GM12878 (cell line): ENCODE measurements around the gene PHACTR3. TPM values are rescaled to one million over a fixed set of nuclear protein-coding genes. Genes with fewer than 3 reads are reported as not detected.

Experiments
- ATAC-seq: fragments of 200-7000 bp; cut with Tn5 transposase; 3 replicates; pipeline ENCODE4 v1.9.1; 2020; ENCODE audit warnings: mild to moderate bottlenecking, moderate library complexity
- BruUV-seq: library from RNA; stranded (reverse); fragments of 400-500 nt; replicated peaks from 2 replicates; lab custom pipeline; 2021; lab: Mats Ljungman, UMichigan
- CTCF ChIA-PET: fragments of 300-600 bp; sonication (Branson Sonifier 250); formaldehyde crosslinking; extraction: SDS; loops from one replicate; lab custom pipeline; 2021; ENCODE audit warnings: inconsistent platforms; lab: Yijun Ruan, JAX
- POLR2A ChIA-PET: fragments of 350-600 bp; formaldehyde crosslinking; extraction: SDS; loops from one replicate; lab custom pipeline; 2021; ENCODE audit warnings: inconsistent platforms; lab: Charles Lee
- RAD21 ChIA-PET: fragments of 300-600 bp; sonication (Branson Sonifier 250); formaldehyde crosslinking; loops from one replicate; lab custom pipeline; 2023; ENCODE audit warnings: antibody characterized with exemption; ENCODE audit not compliant: unreplicated experiment; lab: Charles Lee
- SMC1A ChIA-PET: fragments of 300-600 bp; sonication (Branson Sonifier 250); formaldehyde crosslinking; loops from one replicate; lab custom pipeline; 2023; ENCODE audit not compliant: unreplicated experiment, uncharacterized antibody; lab: Charles Lee
- DNase-seq: peaks from one replicate; pipeline ENCODE4 v3.0.0-alpha.2; 2011; ENCODE audit warnings: low read depth, low spot score
- FAIRE-seq: peaks from 3 replicates; lab custom pipeline; 2011; peaks lifted over from hg19 to GRCh38; lab: Jason Lieb, UNC
- H2AFZ ChIP-seq: 2 replicates; pipeline ENCODE4 v1.6.0; 2011; ENCODE audit warnings: low read depth, low read length, control low read depth; ENCODE audit not compliant: control insufficient read depth
- H3K27ac ChIP-seq: 2 replicates; pipeline ENCODE4 v1.5.1; 2011; ENCODE audit warnings: control low read depth; ENCODE audit not compliant: control insufficient read depth, insufficient read depth
- H3K27me3 ChIP-seq, 2 experiments: replicated peaks in 1 of 2; 2 replicates each; pipeline versions ENCODE4 v1.6.0 to v1.6.1; 2011; ENCODE audit warnings: low read length in 1 of 2; ENCODE audit not compliant: control insufficient read depth in 2 of 2, insufficient read depth in 2 of 2
- H3K36me3 ChIP-seq, 2 experiments: 2 replicates each; pipeline ENCODE4 v1.5.1; 2011; ENCODE audit warnings: low read length in 1 of 2; ENCODE audit not compliant: control insufficient read depth in 2 of 2, insufficient read depth in 2 of 2
- H3K4me1 ChIP-seq: 2 replicates; pipeline ENCODE4 v1.6.1; 2011; ENCODE audit warnings: mild to moderate bottlenecking, low read length, moderate library complexity, mixed read lengths; ENCODE audit not compliant: control insufficient read depth, insufficient read depth
- H3K4me2 ChIP-seq: 2 replicates; pipeline ENCODE4 v1.6.0; 2011; ENCODE audit warnings: control low read depth; ENCODE audit not compliant: control insufficient read depth, insufficient read depth
- H3K4me3 ChIP-seq: fragments of 200-600 bp; sonication (generic); 2 replicates; pipeline ENCODE4 v1.5.1; 2016
- H3K79me2 ChIP-seq: 2 replicates; pipeline ENCODE4 v1.6.0; 2011; ENCODE audit warnings: low read length; ENCODE audit not compliant: control insufficient read depth, insufficient read depth
- H3K9ac ChIP-seq: 2 replicates; pipeline ENCODE4 v1.8.0; 2011; ENCODE audit warnings: low read length, control low read depth, mixed read lengths; ENCODE audit not compliant: control insufficient read depth, insufficient read depth
- H3K9me3 ChIP-seq: replicated peaks from 3 replicates; pipeline ENCODE4 v1.5.1; 2011; ENCODE audit warnings: mild to moderate bottlenecking, low read length; ENCODE audit not compliant: control insufficient read depth, insufficient read depth
- H4K20me1 ChIP-seq: 2 replicates; pipeline ENCODE4 v1.6.0; 2011; ENCODE audit not compliant: control insufficient read depth, insufficient read depth
- CBFB ChIP-seq: IDR thresholded peaks from 2 replicates; pipeline ENCODE4 v1.6.1; 2016; ENCODE audit warnings: antibody characterized with exemption, low read depth
- EED ChIP-seq: sonication (generic); IDR thresholded peaks from 2 replicates; pipeline ENCODE4 v1.6.1; 2016; ENCODE audit warnings: antibody characterized with exemption, low read depth
- FOXK2 ChIP-seq: fragments of 450-650 bp; IDR thresholded peaks from 2 replicates; pipeline ENCODE4 v1.6.1; 2017; ENCODE audit warnings: mild to moderate bottlenecking, moderate library complexity
- HCFC1 ChIP-seq: fragments of 150-350 bp; IDR thresholded peaks from 2 replicates; pipeline ENCODE4 v1.6.1; 2014; ENCODE audit warnings: low read length
- IKZF1 ChIP-seq: fragments of 450-650 bp; conservative IDR thresholded peaks from 2 replicates; pipeline ENCODE4 v1.6.1; 2017; ENCODE audit warnings: antibody characterized with exemption, mild to moderate bottlenecking
- NFYA ChIP-seq: IDR thresholded peaks from 2 replicates; pipeline ENCODE4 v1.6.1; 2011; ENCODE audit warnings: low read depth, mild to moderate bottlenecking, low read length, improper control_type of control experiment, borderline replicate concordance
- RELA ChIP-seq: fragments of 450-650 bp; IDR thresholded peaks from 2 replicates; pipeline ENCODE4 v1.8.0; 2014; ENCODE audit warnings: borderline replicate concordance; ENCODE audit not compliant: partially characterized antibody
- SMAD1 ChIP-seq: fragments of 450-650 bp; IDR thresholded peaks from 2 replicates; pipeline ENCODE4 v1.6.1; 2018; ENCODE audit warnings: mild to moderate bottlenecking, low read depth; ENCODE audit not compliant: partially characterized antibody
- TBL1XR1 ChIP-seq: IDR thresholded peaks from 2 replicates; pipeline ENCODE4 v1.6.1; 2012; ENCODE audit warnings: low read depth, low read length, improper control_type of control experiment
- WGBS: methylation state at CpG from one replicate; pipeline ENCODE4 v1.1.6; 2016; ENCODE audit warnings: low lambda C conversion rate; ENCODE audit not compliant: insufficient replicate concordance, insufficient coverage; ENCODE audit errors: missing lambda C conversion rate; 5-methylcytosine and 5-hydroxymethylcytosine counted together
- in situ Hi-C: fragments of 300-500 bp; cut with MboI; formaldehyde crosslinking; loops from 9 replicates; pipeline ENCODE4 v1.14.3; 2018; ENCODE audit warnings: mixed read lengths
- intact Hi-C: fragments of 100-400 bp; cut with micrococcal nuclease; formaldehyde crosslinking; loops from one replicate; pipeline ENCODE4 v1.14.2; 2022; ENCODE audit not compliant: unreplicated experiment
- polyA plus RNA-seq, 11 experiments: library from polyadenylated mRNA; depleted of rRNA in 4 of 11; unstranded in 6 of 11; stranded (reverse) in 5 of 11; fragments of >200 nt; fragmentation: Nextera tagmentation in 4 of 11; fragmentation: Illumina TruSeq in 1 of 11; extraction: Ambion mirVana in 4 of 11; extraction: Trizol in 1 of 11; gene quantifications; 1 replicate in 1 of 11; 2 replicates in 10 of 11; pipeline versions ENCODE4 v1.2.1 to v1.2.3, GENCODE V29; 2011 to 2016; ENCODE audit warnings: inconsistent platforms in 2 of 11, missing spikeins in 2 of 11, low read depth in 1 of 11
- total RNA-seq, 4 experiments: library from RNA; depleted of rRNA in 3 of 4; stranded (reverse); fragments of >200 nt in 3 of 4; fragmentation: Illumina TruSeq in 1 of 4; extraction: Trizol in 1 of 4; gene quantifications; 2 replicates each; pipeline versions ENCODE4 v1.2.1 to v1.2.3, GENCODE V29; 2013 to 2021

PHACTR3 gene
- total and polyA plus RNA-seq, 10 of the 15 experiments (the other 5 are each of a cell fraction or from before 2014, with no cell fraction given) = 0.17 to 2.7 (median 0.27) TPM; not detected in 1

GRCh38 chr20:59820204-59821041, 216.1 kb downstream of the PHACTR3 start (continued):
- no peak for TF ChIP-seq RELA
- TF ChIP-seq, all 136 proteins: peak for 0

- no TSS peak for BruUV-seq
- no peaks in the 10 kb centered on the region for H3K4me1 ChIP-seq
- no peak overlapping the region for H3K9ac ChIP-seq
- no peak for ATAC-seq
- SMC1A ChIA-PET = no interaction called here
- CTCF ChIA-PET = interaction anchor here (2.0 kb wide), 1 partner anchor 28 kb away, joined by 8 read pairs; no protein-coding TSS in a partner anchor
- H3K4me2 ChIP-seq = no peak overlapping the region
- DNase-seq = no peak
- TF ChIP-seq FOXK2 (no peak), SMAD1 (no peak), IKZF1 (no peak), TBL1XR1 (no peak), HCFC1 (no peak), NFYA (no peak), CBFB (no peak), EED (no peak)
- no peaks in the 10 kb centered on the region for H3K9me3 ChIP-seq
- intact Hi-C loops (no loop called here), in situ Hi-C loops (loop anchor here (25.0 kb wide), 1 partner anchor 1259 kb away; no protein-coding TSS in a partner anchor)
- RAD21 ChIA-PET = no interaction called here
- no peak overlapping the region for H3K4me3 ChIP-seq
- no peak overlapping the region for H2AFZ ChIP-seq
- H4K20me1 ChIP-seq = no peaks in the 10 kb centered on the region
- H3K27me3 ChIP-seq = no peaks in the 10 kb centered on the region
- POLR2A ChIA-PET = no interaction called here
- no peaks in the 10 kb centered on the region for H3K79me2 ChIP-seq
- no peaks in the 10 kb centered on the region for H3K36me3 ChIP-seq
- 47% methylated on average over 7 of the region's 7 CpGs for WGBS
- no peak for FAIRE-seq
- no peak overlapping the region for H3K27ac ChIP-seq
Observed at GRCh38 chr20:59821201-59821600, 216.9 kb downstream of the PHACTR3 start.
